Stimulated activated CD4-positive, alpha-beta T cell treated with anti-CD3 and anti-CD28 coated beads, TNF-alpha, amount 100 ng/mL, for 24 hours (primary cell): ENCODE measurements around the gene CRYAA.
"Not testable (repeated sequence)": the region's sequence is repeated elsewhere in the genome, so short reads cannot be mapped to it uniquely, and the experiment has no call there.

Experiments
- DNase-seq, 3 experiments: peaks; one replicate each; pipeline ENCODE4 v3.0.0-alpha.2; 2020; ENCODE audit warnings: low read depth in 3 of 3

The CRYAA gene

GRCh38 chr21:43168708-43169107 lies at the start of gene CRYAA:
TSS of gene CRYAA (plus strand) at chr21:43169008. CDS start at chr21:43169100, 92 bp downstream.
- DNase-seq, result not testable (repeated sequence)

- not testable (repeated sequence) for DNase-seq
Observed at GRCh38 chr21:43130094-43130493, 38.7 kb upstream of the CRYAA start.

GRCh38 chr21:43134520-43134919 lies 34.3 kb upstream of the CRYAA start:
- DNase-seq, result not testable (repeated sequence)

GRCh38 chr21:43138944-43139343 lies 29.9 kb upstream of the CRYAA start:
- DNase-seq, result not testable (repeated sequence)

GRCh38 chr21:43141407-43141806 lies 27.4 kb upstream of the CRYAA start:
- DNase-seq, result not testable (repeated sequence)

- DNase-seq, result not testable (repeated sequence)
Observed at GRCh38 chr21:43146637-43147036, 22.2 kb upstream of the CRYAA start.

GRCh38 chr21:43147999-43148398 lies 20.8 kb upstream of the CRYAA start:
- not testable (repeated sequence) for DNase-seq

- not testable (repeated sequence) for DNase-seq
Observed at GRCh38 chr21:43149344-43149743, 19.5 kb upstream of the CRYAA start.

GRCh38 chr21:43153601-43154000 lies 15.2 kb upstream of the CRYAA start:
- not testable (repeated sequence) for DNase-seq

- not testable (repeated sequence) for DNase-seq
Observed at GRCh38 chr21:43159279-43160175, 9.3 kb upstream of the CRYAA start.

- not testable (repeated sequence) for DNase-seq
Observed at GRCh38 chr21:43161826-43162707, 6.7 kb upstream of the CRYAA start.

GRCh38 chr21:43162708-43163205 lies 6.1 kb upstream of the CRYAA start:
- DNase-seq, result not testable (repeated sequence)

- not testable (repeated sequence) for DNase-seq
Observed at GRCh38 chr21:43164823-43165222, 4.0 kb upstream of the CRYAA start.

GRCh38 chr21:43165734-43166133 lies 3.1 kb upstream of the CRYAA start:
- DNase-seq, result not testable (repeated sequence)

- not testable (repeated sequence) for DNase-seq
Observed at GRCh38 chr21:43169230-43169886, 550 bp downstream of the CRYAA start.

GRCh38 chr21:43169891-43170290 lies 1.1 kb downstream of the CRYAA start:
- DNase-seq, result not testable (repeated sequence)

- DNase-seq, result not testable (repeated sequence)
Observed at GRCh38 chr21:43172812-43173211, 4.0 kb downstream of the CRYAA start.

GRCh38 chr21:43173438-43173837 lies 4.6 kb downstream of the CRYAA start:
- DNase-seq, result not testable (repeated sequence)

GRCh38 chr21:43173930-43174329 lies 5.1 kb downstream of the CRYAA start:
- not testable (repeated sequence) for DNase-seq

- not testable (repeated sequence) for DNase-seq
Observed at GRCh38 chr21:43174998-43175397, 6.2 kb downstream of the CRYAA start.

GRCh38 chr21:43176621-43177020 lies 7.8 kb downstream of the CRYAA start:
- not testable (repeated sequence) for DNase-seq
